Activated CD4-positive, alpha-beta T cell treated with anti-CD3 and anti-CD28 coated beads for 48 hours (primary cell): ENCODE measurements around the gene CAMTA1.

Source experiments
- DNase-seq: peaks from one replicate; pipeline ENCODE4 v3.0.0-alpha.2; 2020

Gene CAMTA1

DNA sequence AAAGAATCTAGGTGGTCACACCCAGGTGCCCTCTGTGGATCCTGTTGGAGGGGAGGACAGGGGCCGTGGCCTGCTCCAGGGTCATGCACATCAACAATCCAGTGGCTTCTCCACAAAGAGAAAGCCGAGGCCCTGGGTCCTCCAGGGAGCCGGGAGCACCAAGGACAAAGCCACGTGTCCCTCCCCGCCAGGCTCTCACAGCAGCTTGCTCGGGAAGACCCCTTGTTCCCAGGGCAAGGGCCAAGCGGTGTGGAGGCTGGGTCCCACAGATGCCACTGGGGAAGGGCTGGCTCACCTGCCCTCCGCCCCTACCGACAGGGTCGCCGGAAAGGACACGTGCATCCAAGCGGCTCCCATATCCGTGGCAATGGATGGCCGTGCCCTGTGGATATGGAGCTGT, 793.0 kb downstream of the CAMTA1 start:
- DNase-seq: no peak

DNA sequence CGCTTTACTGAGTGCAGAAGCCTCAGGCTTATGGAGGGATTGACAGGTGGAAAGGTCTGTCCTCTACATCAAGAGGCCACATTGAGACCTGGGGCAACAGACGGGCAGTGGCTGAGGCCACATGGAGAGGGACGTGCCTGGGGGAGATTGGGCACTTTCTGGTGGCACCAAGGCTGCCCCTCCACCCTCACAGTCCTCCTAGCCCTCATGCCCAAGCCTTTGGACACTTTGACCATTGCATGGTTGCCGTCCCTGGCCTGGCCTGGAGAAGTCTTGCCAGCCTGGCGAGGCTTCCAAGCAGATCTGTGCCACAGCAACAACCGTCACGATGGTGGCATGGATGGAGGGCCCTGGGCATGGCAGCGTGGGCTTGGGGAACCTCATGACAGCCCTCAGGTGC, 793.8 kb downstream of the CAMTA1 start:
- no peak for DNase-seq

DNA sequence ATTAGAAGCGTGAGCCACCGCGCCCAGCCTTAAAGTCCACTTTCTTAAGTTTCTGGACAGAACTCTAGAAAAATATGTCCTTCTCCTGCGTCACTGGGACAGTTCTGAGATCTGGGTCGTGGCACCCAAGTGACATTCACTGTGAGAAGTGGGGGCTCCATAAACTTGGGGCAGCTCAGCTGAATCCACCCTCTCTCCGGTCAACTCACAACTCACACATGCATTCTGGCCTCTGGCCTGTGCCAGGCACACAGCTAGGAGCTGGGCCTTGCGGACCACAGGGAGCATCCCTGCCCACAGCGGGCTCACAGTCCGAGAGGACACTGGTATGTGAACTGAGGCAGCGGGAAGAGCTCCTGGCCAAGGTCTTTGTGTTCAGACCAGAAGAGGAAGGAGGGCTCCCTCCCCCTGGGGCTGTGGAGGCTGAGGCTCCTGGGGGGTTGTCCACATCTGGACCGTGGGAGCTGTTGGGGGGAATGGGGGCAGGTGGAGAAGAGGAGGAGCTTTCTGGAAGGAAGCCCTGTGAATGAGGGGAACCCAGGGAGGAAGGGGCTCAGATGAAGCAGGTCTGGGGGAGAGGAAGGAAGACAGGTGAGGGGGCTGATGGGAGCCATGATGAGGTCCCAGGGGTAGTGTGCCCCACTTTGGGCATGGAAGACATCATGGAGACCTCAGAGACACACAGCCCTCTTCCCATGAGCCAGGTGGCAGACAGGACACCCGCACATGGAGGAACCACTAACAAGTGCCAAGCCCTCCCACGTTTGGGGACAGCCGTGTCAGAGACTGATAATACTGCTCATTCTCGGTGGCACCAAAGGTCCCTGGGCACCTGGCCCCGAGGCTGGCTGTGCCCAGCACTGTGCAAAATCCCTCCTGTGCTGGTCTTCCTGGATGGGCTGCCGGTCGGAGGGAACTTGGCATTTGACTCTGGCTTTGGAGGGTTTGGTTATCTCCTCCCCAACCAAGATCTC, 794.9 kb downstream of the CAMTA1 start:
- no peak for DNase-seq

DNA sequence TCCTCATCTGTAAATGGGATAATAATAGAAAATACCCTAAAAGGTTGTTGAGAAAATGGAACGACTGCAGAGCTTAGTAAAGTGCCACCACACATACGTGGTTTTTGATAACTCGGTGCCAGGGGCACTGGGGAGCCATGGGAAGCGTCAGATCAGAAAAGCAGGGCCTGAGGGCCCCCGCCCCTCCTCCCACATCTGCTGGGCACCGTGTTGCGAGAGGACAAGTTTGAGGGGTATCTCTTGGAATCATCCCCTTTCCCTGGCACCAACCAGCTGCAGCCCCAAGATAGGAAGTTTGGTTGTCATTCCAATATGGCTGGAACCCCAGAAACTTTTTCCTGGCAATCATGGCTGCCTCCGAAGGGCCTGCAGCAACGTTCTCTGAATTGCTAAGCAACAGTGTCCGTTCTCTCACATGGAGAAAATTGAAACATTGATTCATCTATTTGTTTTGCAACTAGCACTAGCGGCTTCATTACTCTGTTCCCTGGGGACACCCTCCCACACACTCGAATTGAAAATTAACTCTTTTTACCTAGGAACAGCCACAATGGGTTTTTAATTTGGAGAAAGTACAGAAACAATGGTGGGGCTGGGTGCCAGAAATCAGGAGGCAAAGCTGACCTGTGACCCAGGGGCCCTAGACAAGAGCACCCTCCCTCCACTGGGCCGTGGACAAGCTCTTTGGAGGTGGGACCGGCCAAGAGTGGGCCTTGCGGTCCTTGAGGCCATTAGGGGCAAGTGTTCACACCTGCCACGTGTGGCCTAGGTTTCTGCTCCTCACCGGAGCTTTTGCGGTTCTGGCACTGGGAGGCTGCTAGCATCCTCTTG, 795.9 kb downstream of the CAMTA1 start:
- no peak for DNase-seq

DNA sequence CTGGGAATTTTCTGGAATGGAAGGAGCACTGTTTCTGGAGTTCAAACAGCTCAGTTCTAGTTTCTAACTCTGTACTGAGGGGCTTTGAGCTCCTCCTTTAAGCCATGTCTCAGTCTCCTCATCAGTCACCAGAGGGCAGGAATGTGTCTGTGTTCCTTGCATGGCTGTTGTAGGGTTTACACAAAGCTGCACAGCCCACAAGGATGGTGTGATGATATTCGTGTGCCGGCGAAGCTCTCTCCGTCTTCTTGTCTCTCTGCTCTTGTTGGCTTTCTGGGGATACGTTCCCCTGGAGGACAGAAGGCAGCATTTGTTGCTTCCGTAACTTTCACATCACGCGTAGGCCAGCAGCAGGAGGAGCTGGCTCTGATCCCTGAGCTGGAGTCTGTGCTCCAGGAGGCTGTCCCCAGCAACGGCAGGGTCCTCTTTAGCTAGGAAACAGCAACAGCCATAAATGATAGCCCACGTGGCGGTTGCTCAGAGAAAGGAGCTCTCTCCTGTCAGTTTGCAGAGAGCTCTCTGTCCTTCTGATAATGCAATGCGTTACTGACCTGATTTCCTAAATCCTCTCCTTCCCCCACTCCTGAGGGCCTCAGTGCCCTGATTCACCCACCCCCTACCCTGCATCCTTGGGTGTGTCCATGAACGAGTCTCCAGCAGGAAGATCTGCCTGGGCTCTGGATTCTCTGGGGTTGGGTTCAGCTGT, 796.7 kb downstream of the CAMTA1 start:
- DNase-seq: no peak

DNA sequence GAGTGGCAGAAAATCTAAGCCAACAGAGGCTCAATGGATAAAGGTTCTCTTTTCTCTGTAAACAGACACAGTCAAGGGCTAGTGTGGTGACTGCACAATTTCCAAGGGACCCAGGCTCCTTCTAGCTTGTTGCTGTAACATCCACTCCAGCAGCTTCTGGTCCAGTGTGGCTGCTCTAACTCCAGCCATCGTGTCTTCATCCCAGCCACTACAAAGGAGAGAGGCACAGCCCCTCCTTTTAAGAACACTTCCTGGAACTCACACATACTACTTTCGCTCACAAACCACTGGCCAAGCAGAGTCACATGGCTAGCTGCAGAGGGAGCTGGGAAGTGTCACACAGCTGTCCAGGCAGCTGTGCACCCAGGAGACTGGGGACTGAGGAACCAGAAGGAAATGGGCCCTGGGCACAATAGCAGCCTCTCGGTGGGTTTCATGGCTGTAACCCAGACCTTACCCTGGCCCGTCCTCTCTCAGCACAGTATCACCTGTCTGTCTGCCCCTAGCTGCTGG, 797.3 kb downstream of the CAMTA1 start:
- no peak for DNase-seq

DNA sequence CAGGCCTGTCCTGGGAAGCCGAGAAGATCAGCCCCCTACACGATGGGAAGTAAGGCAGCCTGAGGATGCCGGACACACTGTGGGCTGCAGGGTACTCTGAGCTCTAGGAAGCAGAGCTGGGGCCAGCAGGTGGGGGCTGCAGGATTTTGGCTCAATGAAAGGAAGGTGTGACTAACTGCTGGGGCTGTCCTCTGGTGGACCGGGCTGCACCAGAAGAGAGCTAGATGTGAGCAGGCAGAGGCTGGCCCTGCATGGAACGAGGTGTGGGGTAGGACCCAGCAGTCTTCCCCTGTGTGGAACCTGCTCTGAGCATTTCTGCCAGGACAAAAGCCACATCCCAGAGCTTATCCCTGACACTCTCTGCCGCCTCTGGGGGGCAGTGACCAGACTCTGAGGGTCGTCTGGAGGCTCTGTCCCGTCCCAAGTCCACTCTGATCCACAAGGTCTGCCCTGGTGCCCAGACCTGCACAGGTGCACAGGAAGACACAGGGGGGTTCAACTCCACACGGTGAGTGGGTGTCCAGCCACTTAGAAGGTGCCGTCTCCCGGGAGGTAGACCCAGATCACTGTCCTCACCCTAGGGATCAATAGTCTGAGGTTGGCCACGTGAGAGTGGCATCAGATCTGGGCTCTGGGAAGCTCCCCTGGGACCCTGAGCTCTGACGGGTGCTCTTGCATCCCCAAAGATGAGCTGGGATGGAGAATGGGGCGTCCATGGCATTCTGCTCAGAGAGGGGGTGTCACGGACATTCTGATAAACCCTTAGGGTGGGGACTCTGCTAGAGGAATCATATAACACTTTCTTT, 798.2 kb downstream of the CAMTA1 start:
- DNase-seq: no peak

DNA sequence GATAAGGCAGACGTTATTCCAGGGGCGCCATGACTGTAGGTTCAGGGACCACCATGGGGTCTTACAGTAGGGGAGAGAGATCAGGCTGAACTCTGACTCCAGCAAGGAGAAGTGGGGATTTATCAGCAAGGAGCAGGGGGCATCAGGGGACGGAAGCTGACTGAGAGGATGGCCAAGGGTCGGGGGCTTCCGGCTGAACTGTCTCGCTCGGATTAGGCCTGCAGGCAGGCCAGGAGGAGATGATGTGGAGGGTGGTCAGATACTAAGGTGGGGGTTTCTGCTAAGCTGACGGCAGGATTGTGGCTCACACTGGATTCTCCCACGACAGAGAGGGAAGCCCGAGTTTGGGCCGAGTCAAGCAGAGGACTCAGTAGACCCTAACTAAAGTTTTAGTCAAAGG, 798.9 kb downstream of the CAMTA1 start:
- DNase-seq: no peak

DNA sequence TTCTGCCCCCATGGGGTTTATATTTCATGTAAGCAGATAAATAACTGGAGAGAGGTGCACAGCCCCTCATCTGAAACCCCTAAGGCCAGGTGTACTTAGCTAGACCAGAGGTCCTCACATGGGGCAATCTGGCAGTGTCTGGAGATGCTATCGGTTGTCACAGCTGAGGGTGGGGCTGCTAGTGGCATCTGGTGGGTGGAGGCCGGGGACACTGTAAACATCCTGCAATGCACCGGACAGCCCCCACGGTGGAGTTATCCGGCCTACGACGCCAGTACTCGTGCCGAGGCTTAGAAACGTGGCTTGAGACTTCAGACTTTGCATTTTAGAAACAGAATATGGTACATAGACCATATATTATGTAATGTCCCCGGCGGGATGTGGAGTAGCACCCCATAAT, 799.4 kb downstream of the CAMTA1 start:
- DNase-seq: no peak

DNA sequence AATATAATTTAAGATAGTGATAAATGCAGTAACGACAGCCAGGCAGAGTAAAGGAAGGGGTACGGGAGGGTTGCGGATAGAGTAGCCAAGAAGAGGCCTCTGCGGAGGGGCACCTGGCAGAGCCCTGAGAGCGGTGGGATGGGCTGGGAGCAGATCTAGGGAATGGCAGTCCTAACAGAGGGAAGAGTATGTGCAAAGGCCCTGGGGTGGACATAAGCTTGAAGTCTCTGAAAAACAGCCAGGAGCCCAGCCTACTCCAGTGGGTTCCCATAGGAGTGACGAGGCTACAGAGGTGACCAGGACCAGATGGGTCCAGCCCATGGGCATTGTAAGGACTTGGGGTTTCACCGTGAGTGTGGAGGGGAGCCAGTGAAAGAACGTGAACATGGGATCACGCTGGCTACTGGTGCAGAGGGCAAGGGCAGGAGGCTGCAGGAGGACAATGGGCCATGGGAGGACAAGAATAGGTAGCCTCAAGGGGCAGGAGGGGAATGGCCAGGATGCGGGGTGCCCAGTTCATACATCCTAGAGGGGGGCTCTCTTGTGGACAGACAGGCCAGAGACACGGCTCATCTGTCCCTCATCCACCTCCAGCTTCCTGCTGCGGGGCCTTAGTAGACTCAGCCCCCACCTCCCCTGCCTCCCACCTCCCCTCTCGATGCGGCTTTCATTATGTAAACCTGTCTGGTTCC, 800.1 kb downstream of the CAMTA1 start:
- DNase-seq: no peak

DNA sequence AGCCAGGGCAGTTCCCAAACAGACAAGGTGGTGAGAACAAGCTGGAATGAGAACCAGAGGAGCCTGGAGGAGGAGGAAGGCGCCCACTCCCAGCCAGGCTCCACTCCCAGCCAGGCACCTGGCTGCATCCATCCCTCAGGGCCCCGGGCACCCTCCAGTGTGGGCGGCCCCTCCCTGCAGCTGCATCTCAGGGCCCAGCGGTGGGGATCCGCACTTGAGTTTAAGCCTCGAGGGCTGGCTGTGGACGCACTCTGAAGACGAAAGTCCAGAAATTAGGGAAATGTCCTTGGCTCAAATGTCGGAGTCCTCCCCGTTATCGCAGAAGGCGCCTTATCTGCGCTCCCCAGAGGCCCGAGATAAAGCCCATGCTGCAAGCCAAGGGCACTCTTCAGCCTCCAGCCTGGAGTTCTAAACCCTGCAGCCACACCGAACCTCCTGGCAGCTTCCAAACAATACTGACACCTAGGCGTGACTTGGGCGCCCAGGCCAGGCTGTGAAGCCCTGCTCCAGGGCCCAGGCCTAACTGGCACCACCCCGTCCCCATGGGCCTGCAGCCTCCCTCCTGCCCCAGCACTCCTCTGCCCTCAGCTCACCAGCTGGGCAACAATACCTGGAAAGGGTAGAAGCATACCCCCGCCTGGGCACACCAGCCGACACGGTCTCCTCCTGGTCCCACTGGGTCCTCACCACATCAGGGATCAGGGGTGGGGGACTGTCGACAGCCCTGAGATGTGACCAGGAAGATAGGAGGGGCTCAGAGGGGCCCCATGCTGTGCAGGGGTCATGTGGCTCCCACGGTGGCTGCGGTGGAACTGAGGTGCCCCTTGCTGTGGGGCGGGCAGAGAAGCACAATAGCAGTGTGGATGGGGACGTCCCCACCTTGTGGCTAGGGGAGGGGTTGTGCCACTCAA, 801.0 kb downstream of the CAMTA1 start:
- no peak for DNase-seq

DNA sequence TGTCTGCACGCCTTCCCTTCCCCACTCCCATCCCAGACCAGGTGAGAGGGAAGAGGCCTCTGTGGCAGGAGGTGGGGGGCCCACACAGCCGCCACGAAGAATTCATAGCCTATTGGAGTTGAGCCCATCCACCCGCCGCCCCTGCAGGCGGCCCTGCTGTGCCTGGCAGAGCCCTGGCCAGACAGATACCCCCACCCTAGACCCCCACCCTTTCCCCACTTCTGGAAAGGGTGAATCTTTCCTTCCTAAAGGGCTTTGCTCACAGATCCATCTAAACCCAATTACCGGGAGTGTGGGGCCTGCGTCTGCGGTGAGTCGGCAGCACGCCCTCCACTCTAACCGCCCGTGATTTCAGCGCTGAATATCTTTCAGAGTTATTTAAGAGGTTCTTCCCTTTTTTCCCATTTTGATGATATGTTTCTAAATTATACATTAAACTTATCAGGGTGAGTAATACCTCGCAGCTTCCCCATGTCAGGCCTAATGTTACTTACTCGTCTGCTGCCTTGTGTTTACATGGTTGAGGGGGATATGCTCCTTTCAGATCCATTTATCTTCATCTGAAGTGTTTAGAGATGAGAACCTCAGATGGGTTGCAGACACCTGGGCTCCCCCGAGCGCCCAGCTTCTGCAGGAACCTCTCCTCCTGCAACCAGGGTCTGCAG, 802.0 kb downstream of the CAMTA1 start:
- no peak for DNase-seq

DNA sequence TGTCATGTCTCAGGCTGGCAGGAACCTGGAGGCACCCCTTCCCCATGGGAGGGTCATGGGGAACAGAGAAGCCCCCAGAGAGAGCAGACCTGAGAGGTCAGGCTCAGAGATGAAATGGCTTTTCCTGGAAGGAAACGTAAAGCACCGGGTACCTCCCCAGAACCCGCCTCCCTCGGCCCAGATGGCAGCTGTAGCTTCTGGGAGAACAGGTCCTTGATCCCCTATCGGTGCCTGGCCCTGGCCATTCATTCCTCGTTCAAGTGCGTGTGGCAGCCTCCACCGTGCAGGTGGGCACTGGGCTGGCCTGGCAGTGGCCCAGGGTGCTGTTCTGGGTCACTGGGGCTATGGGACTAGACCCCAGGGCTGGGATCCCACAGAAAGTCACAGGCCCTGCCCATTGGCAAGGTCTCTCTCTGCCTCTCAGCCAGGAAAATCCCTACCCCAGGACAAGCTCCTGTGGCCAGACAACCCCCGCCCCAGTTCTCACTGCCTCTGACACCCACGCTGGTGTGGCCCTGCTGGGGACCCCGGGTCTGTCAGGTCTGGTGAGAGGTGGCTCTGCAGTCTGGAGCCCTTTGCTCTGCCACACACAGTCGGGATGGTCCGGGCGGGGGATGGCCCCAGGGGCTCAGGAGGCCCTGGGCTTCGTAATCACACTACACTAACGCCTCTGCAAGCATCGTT, 802.7 kb downstream of the CAMTA1 start:
- no peak for DNase-seq

DNA sequence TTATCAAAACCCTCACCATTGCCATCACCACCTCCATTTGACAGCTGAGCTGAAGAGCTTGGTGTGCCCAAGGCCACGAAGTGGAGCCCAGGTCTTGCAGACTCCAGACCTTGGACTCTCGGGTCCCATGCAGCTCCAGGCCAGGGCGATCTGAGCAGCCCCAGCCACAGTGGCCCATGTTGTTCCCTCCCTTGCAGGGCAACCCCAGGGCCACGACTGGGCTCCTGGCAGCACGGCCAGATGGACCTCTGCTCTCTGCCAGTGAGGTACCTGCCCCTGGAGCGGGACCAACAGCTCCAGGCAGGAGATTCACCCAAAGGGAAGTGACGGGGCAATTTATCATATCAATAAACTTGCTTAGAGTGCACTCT, 803.2 kb downstream of the CAMTA1 start:
- DNase-seq: no peak

DNA sequence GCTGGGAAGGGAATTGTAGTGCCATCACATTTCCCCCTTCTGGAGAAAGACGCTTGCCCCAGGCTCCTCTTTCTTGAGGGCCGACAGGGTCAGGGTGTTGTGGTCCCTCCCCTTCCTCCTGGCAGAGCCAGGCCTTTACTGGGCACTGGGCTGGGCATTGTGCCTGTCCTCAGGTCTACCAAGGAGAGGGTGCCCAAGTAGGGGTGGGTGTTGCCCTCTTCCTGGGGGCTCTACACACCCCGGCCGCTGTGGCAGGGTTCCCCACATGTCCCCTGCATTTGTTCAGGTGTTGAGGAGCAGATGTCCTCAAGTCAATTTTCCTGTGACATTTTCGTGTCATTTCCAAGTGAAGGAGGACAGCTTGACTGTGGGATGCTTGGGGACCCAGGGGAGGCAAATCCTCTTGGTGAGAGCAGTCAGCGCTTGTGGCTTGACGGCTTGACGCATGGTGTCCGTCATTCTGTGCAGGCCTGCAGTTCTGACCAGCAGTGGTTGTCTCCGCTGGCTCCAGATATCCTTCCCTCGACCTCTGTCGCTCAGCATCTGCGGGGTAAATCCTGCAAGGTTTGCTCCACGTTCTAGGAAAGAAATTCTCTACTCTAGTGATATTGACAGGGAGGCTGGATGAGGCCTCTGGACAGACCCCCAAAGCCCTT, 804.0 kb downstream of the CAMTA1 start:
- DNase-seq: no peak

DNA sequence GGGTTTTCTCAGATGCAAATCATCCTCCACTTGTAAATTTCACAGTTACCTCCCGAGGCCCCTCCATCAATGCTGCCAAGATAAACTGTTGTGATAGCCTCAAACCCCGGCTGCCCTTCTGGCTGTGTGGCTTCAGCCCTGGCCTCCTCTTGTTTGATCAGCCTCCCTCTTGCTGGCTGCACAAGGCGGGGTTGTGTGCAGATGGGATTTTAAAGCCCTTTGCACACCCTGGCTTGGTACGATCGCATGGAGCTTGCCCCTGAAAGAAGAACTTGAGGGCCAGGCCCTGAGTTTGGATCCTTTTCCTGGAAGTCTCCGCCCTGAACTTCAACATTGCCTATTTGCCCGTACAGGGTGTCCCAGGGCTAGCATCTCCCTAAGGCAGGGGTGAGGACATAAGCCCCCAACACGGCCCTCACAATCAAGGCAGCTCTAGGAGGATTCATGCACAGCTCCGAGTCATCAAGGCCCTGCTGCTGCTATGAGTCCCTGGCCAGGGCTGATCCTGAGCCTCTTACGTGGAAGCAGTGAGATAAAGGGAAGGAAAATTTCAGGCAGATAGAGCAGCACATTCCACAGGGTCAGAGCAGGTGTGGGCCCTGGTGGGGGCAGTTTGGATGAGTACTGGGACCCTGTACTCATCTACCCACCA, 804.6 kb downstream of the CAMTA1 start:
- DNase-seq: no peak

DNA sequence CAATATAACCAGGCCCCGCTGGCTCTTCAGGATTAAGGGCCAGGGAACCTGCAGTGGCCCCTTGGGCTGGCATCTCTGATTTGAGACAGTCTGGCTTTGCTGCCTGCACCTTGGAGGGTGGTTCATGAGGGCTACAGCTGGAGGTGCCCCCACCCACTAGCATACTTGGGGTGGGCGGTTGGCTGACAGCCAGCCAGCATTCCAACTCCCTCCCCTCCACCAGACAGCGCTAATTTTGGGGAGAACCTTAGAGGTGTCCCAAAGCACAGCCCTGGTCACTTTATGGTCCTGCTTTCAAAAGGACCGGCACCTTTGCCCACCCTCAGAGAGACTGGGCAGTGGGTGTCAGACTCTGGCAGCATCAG, 805.2 kb downstream of the CAMTA1 start:
- no peak for DNase-seq

DNA sequence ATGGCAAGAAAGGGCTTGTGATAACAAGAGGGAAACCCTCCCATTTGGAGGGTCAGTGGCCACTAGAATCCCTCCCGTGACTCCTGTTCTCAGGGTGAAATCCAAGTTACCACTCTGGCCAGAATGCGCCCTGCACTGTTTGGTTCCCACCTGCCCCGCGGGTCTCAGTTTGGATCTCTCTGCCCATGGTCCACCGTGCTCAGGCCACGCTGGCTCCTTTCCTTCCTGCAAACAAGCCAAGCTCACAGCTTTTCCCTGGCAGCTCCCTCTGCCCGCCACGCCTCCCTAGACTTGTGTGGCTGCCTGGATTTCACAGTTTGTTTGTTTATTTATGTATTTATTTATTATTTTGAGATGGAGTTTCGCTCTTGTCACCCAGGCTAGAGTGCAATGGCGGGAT, 806.3 kb downstream of the CAMTA1 start:
- no peak for DNase-seq
